DOHH2 (cell line): Measurements from ENCODE around the gene CHSY1.

Experiments used
- H3F3A ChIP-seq: fragments of 200-600 bp; sonication (generic), shearing (Covaris generic); 2 replicates; pipeline ENCODE4 v1.6.0; 2016; ENCODE audit warnings: antibody characterized with exemption, mild to moderate bottlenecking; ENCODE audit not compliant: control insufficient read depth, insufficient read depth
- H3K27ac ChIP-seq: fragments of 200-600 bp; sonication (generic); 2 replicates; pipeline ENCODE4 v1.5.1; 2014; ENCODE audit warnings: low read depth, mild to moderate bottlenecking, low read length, moderate library complexity
- H3K27me3 ChIP-seq: fragments of 200-600 bp; sonication (generic); 2 replicates; pipeline ENCODE4 v1.6.1; 2014; ENCODE audit warnings: mild to moderate bottlenecking, low read length, mixed read lengths; ENCODE audit not compliant: control insufficient read depth
- H3K36me3 ChIP-seq: fragments of 200-600 bp; sonication (generic); 2 replicates; pipeline ENCODE4 v1.6.1; 2014; ENCODE audit warnings: mild to moderate bottlenecking, low read length, moderate library complexity, mixed read lengths; ENCODE audit not compliant: control insufficient read depth
- H3K4me1 ChIP-seq: fragments of 200-600 bp; sonication (generic); 2 replicates; pipeline ENCODE4 v1.6.1; 2014; ENCODE audit warnings: mild to moderate bottlenecking, low read length, mixed read lengths; ENCODE audit not compliant: control insufficient read depth
- H3K4me2 ChIP-seq: fragments of 200-600 bp; sonication (generic); 2 replicates; pipeline ENCODE4 v1.6.0; 2014; ENCODE audit warnings: mild to moderate bottlenecking, low read length, moderate library complexity
- H3K4me3 ChIP-seq: fragments of 200-600 bp; sonication (generic); 2 replicates; pipeline ENCODE4 v1.5.1; 2014; ENCODE audit warnings: mild to moderate bottlenecking, low read length, mixed read lengths
- H3K79me2 ChIP-seq: fragments of 200-600 bp; sonication (generic); 2 replicates; pipeline ENCODE4 v1.6.1; 2014; ENCODE audit warnings: mild to moderate bottlenecking, low read length, mixed read lengths; ENCODE audit not compliant: control insufficient read depth
- H3K9me2 ChIP-seq: fragments of 200-600 bp; sonication (generic); replicated peaks from 2 replicates; pipeline ENCODE4 v1.6.1; 2014; ENCODE audit warnings: mild to moderate bottlenecking, low read length, mixed read lengths; ENCODE audit not compliant: control insufficient read depth
- H3K9me3 ChIP-seq: fragments of 200-600 bp; sonication (generic); 2 replicates; pipeline ENCODE4 v1.6.1; 2014; ENCODE audit warnings: antibody characterized with exemption, low read length, mixed read lengths; ENCODE audit not compliant: control insufficient read depth, insufficient read depth
- H4K20me1 ChIP-seq: fragments of 200-600 bp; sonication (generic); 2 replicates; pipeline ENCODE4 v1.6.0; 2014; ENCODE audit warnings: low read depth, mild to moderate bottlenecking, antibody characterized with exemption, low read length, moderate library complexity; ENCODE audit not compliant: control insufficient read depth, insufficient read depth
- CTCF ChIP-seq: fragments of 200-600 bp; sonication (generic); IDR thresholded peaks from one replicate; pipeline ENCODE4 v1.5.1; 2014; ENCODE audit warnings: antibody characterized with exemption, mild to moderate bottlenecking, low read depth, low read length; ENCODE audit not compliant: poor library complexity, severe bottlenecking
- EZH2phosphoT487 ChIP-seq: fragments of 200-600 bp; sonication (generic); IDR thresholded peaks from 2 replicates; pipeline ENCODE4 v1.6.1; 2017; ENCODE audit warnings: borderline replicate concordance, mild to moderate bottlenecking, antibody characterized with exemption, low read length, moderate library complexity, mixed read lengths

The CHSY1 gene

GRCh38 chr15:101239724-101240136 lies 12.1 kb downstream of the CHSY1 start:
- Histone ChIP-seq H3F3A (peaks cover 3% of the 10 kb centered on the region; the same call in 1 of the 2 replicates), H3K27me3 (no peaks in the 10 kb centered on the region), H3K9me2 (no peaks in the 10 kb centered on the region), H4K20me1 (peaks cover 22% of the 10 kb centered on the region), H3K27ac (no peak overlapping the region), H3K36me3 (peaks cover 13% of the 10 kb centered on the region), H3K4me2 (no peak overlapping the region), H3K4me1 (peaks cover 34% of the 10 kb centered on the region), H3K4me3 (no peak overlapping the region), H3K79me2 (peaks cover 83% of the 10 kb centered on the region), H3K9me3 (no peaks in the 10 kb centered on the region)
- no peak for TF ChIP-seq EZH2phosphoT487
- TF ChIP-seq CTCF, result no peak

- H3K79me2 ChIP-seq, result peaks cover 79% of the 10 kb centered on the region
- H3K27me3 ChIP-seq, result no peaks in the 10 kb centered on the region
- H3K36me3 ChIP-seq, result peaks cover 28% of the 10 kb centered on the region
Measured at GRCh38 chr15:101237251-101237650, 14.6 kb downstream of the CHSY1 start.

GRCh38 chr15:101233651-101234280 lies 18.1 kb downstream of the CHSY1 start:
- no peaks in the 10 kb centered on the region for H3F3A ChIP-seq
- no peak overlapping the region for H3K4me2 ChIP-seq
- H3K9me3 ChIP-seq, result no peaks in the 10 kb centered on the region
- peaks cover 30% of the 10 kb centered on the region for H3K36me3 ChIP-seq
- no peak for TF ChIP-seq CTCF
- TF ChIP-seq EZH2phosphoT487, result no peak
- H3K9me2 ChIP-seq, result no peaks in the 10 kb centered on the region
- H3K27ac ChIP-seq, result no peak overlapping the region
- H3K4me1 ChIP-seq, result no peaks in the 10 kb centered on the region
- peaks cover 75% of the 10 kb centered on the region for H3K79me2 ChIP-seq
- no peak overlapping the region for H3K4me3 ChIP-seq
- H3K27me3 ChIP-seq, result no peaks in the 10 kb centered on the region
- H4K20me1 ChIP-seq, result no peaks in the 10 kb centered on the region

More at GRCh38 chr15:101237251-101237650, 14.6 kb downstream of the CHSY1 start:
- TF ChIP-seq EZH2phosphoT487 (no peak), CTCF (no peak)
- H4K20me1 ChIP-seq, result peaks cover 7% of the 10 kb centered on the region
- no peak overlapping the region for H3K4me3 ChIP-seq
- H3K9me3 ChIP-seq, result no peaks in the 10 kb centered on the region
- no peak overlapping the region for H3K4me2 ChIP-seq
- peaks cover 9% of the 10 kb centered on the region for H3K4me1 ChIP-seq
- no peaks in the 10 kb centered on the region for H3F3A ChIP-seq
- no peaks in the 10 kb centered on the region for H3K9me2 ChIP-seq
- no peak overlapping the region for H3K27ac ChIP-seq
